Measurements from ENCODE around the gene HOXC6.

GRCh38 chr12:54002278-54002914 lies 25.8 kb upstream of the HOXC6 start:
- TF ChIP-seq BCL11A (IDR thresholded peaks at IDR 0.05; ENCODE audit: low read depth in 2 of 2, low read length in 2 of 2) (no peak), CTCF (IDR thresholded peaks at IDR 0.05; ENCODE audit: control extremely low read depth in 1 of 3, insufficient read depth in 1 of 3, low read depth in 1 of 3, low read length in 3 of 3) (no peak), NRF1 (IDR thresholded peaks at IDR 0.05; ENCODE audit: low read depth, low read length) (no peak), EZH2 (IDR thresholded peaks at IDR 0.05; ENCODE audit: low read depth, low read length, severe bottlenecking) (peak; percentile 96), POLR2A (IDR thresholded peaks at IDR 0.05; ENCODE audit: control extremely low read depth in 1 of 2, low read depth in 2 of 2, low read length in 2 of 2) (no peak)

Measured in H1 (cell line).